Osteocyte (in vitro differentiated cells): ENCODE results near the gene CRYBA1. TPM values are rescaled to one million over a fixed set of nuclear protein-coding genes. Genes with fewer than 3 reads are reported as not detected.

ENCODE experiments used
- DNase-seq: peaks from one replicate; pipeline ENCODE4 v3.0.0; 2021; ENCODE audit warnings: mixed read lengths; ENCODE audit not compliant: unreplicated experiment; ENCODE audit errors: extremely low spot score
- H3K27ac Mint-ChIP-seq: one replicate; pipeline ENCODE4 v1.8.0; 2021; ENCODE audit warnings: mild to moderate bottlenecking, mixed read lengths; ENCODE audit not compliant: unreplicated experiment
- H3K27me3 Mint-ChIP-seq: one replicate; pipeline ENCODE4 v1.8.0; 2021; ENCODE audit warnings: mixed read lengths; ENCODE audit not compliant: unreplicated experiment
- H3K36me3 Mint-ChIP-seq: one replicate; pipeline ENCODE4 v1.8.0; 2021; ENCODE audit warnings: mixed read lengths; ENCODE audit not compliant: unreplicated experiment
- H3K4me1 Mint-ChIP-seq: one replicate; pipeline ENCODE4 v1.8.0; 2021; ENCODE audit warnings: mixed read lengths; ENCODE audit not compliant: unreplicated experiment
- H3K4me3 Mint-ChIP-seq: one replicate; pipeline ENCODE4 v1.8.0; 2021; ENCODE audit warnings: mild to moderate bottlenecking, moderate library complexity, mixed read lengths; ENCODE audit not compliant: unreplicated experiment
- H3K9me3 Mint-ChIP-seq: one replicate; pipeline ENCODE4 v1.8.0; 2021; ENCODE audit warnings: mixed read lengths; ENCODE audit not compliant: unreplicated experiment
- total RNA-seq: library from RNA; stranded (reverse); gene quantifications from 2 replicates; pipeline ENCODE4 v1.2.1, GENCODE V29; 2021
- TF ChIP-seq, protein P1 (sequence below): fragments of 200-600 bp; sonication (generic); IDR thresholded peaks from 2 replicates; pipeline ENCODE4 v1.5.0; 2021; ENCODE audit warnings: antibody characterized with exemption, mild to moderate bottlenecking, moderate library complexity

Gene CRYBA1
- total RNA-seq, 1 donor from 2014 or later: not detected

DNA sequence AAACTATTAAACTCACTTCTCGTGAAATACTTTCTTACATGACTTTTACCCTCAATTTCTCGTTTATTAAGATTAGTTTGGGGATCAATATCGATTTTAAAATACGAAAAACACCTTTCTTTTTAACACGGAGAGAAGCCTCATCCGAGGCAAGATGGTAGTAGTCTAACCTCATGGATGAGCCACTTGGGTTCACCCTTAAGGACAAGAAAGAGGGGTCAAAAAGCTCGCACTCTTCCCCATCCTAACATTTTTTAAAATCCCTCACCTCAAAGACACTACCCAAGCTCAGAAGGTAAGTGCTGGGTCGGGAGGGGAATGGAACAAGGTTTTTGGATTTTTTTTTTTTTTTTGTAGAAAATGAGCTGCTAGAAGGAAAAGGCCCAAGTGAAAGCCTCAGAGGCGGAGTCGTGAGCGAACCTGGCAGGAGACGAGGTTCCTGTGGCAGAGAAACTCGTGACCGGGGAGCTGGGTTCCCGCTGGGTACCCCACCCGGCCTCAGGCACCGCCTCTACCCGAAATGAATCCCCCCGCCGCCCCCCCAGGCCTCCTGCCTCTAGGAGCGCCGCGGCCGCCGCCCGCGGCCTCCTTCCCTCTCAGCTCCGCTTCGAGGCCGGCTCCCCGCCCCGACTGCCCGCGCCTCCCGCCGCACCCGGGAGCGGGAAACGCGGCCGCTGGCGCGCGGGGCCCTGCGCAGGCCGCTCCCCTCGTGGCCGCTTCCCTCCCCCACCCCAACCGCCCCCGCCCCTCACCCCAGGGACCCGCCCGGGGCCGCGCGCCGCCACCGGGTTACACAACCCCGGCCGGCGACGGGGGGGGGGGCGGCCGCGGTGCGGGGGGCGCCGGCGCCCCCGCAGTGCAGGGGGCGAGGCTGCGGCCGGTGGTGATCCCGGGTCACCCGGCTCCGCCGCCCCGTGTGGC is 45.7 kb downstream of the CRYBA1 start:
- TF ChIP-seq, protein P1, sequence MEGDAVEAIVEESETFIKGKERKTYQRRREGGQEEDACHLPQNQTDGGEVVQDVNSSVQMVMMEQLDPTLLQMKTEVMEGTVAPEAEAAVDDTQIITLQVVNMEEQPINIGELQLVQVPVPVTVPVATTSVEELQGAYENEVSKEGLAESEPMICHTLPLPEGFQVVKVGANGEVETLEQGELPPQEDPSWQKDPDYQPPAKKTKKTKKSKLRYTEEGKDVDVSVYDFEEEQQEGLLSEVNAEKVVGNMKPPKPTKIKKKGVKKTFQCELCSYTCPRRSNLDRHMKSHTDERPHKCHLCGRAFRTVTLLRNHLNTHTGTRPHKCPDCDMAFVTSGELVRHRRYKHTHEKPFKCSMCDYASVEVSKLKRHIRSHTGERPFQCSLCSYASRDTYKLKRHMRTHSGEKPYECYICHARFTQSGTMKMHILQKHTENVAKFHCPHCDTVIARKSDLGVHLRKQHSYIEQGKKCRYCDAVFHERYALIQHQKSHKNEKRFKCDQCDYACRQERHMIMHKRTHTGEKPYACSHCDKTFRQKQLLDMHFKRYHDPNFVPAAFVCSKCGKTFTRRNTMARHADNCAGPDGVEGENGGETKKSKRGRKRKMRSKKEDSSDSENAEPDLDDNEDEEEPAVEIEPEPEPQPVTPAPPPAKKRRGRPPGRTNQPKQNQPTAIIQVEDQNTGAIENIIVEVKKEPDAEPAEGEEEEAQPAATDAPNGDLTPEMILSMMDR: no peak
- Mint-ChIP-seq H3K27me3 (no peaks in the 10 kb centered on the region), H3K9me3 (no peaks in the 10 kb centered on the region), H3K36me3 (peaks cover 11% of the 10 kb centered on the region), H3K27ac (peak overlapping the region; percentile 100), H3K4me1 (peaks cover 51% of the 10 kb centered on the region), H3K4me3 (peak overlapping the region; percentile 100)
- peak; percentile 85 for DNase-seq

- peaks cover 43% of the 10 kb centered on the region for H3K4me1 Mint-ChIP-seq
- H3K36me3 Mint-ChIP-seq: peaks cover 10% of the 10 kb centered on the region
- H3K27ac Mint-ChIP-seq: peak overlapping the region; percentile 100
- H3K27me3 Mint-ChIP-seq: no peaks in the 10 kb centered on the region
- H3K4me3 Mint-ChIP-seq: peak overlapping the region; percentile 100
- H3K9me3 Mint-ChIP-seq: no peaks in the 10 kb centered on the region
- TF ChIP-seq, protein P1: no peak
- DNase-seq: peak; percentile 88
These were observed 46.6 kb downstream of the CRYBA1 start for GRCh38 chr17:29292992-29293889.

- H3K9me3 Mint-ChIP-seq: no peaks in the 10 kb centered on the region
- H3K27ac Mint-ChIP-seq: peak within 1 kb of the TSS; percentile 100
- no peaks in the 10 kb centered on the region for H3K27me3 Mint-ChIP-seq
- TF ChIP-seq, protein P1: peak; percentile 24
- peak within 1 kb of the TSS; percentile 100 for H3K4me3 Mint-ChIP-seq
- peaks cover 6% of the 10 kb centered on the region for H3K36me3 Mint-ChIP-seq
- peak; percentile 99 for DNase-seq
- peaks cover 36% of the 10 kb centered on the region for H3K4me1 Mint-ChIP-seq
These were observed 47.4 kb downstream of the CRYBA1 start, which contains the start of gene NUFIP2 for GRCh38 chr17:29293890-29294579. NUFIP2 (minus strand) TSS chr17:29294148; CDS start chr17:29294059, 89 bp downstream.

- peaks cover 31% of the 10 kb centered on the region for H3K4me1 Mint-ChIP-seq
- TF ChIP-seq, protein P1: no peak
- no peak for DNase-seq
- H3K27me3 Mint-ChIP-seq: no peaks in the 10 kb centered on the region
- peak overlapping the region; percentile 100 for H3K27ac Mint-ChIP-seq
- H3K4me3 Mint-ChIP-seq: peak overlapping the region; percentile 100
- H3K36me3 Mint-ChIP-seq: peaks cover 6% of the 10 kb centered on the region
- no peaks in the 10 kb centered on the region for H3K9me3 Mint-ChIP-seq
These were observed 47.9 kb downstream of the CRYBA1 start for GRCh38 chr17:29294580-29294900.
